Effector memory CD4-positive, alpha-beta T cell (primary cell): ENCODE data around the gene HMGN2.

Experiments
- DNase-seq, 3 donors: peaks; one replicate each; pipeline ENCODE4 v3.0.0-alpha.2; 2020
- H3K27ac ChIP-seq: 2 replicates; pipeline ENCODE4 v1.7.0; 2013; ENCODE audit warnings: mild to moderate bottlenecking, low read length, moderate library complexity; ENCODE audit not compliant: insufficient read depth, poor library complexity, severe bottlenecking
- H3K27me3 ChIP-seq: replicated peaks from 2 replicates; pipeline ENCODE4 v1.7.0; 2013; ENCODE audit warnings: mild to moderate bottlenecking, low read length; ENCODE audit not compliant: insufficient read depth, control insufficient read depth, poor library complexity, severe bottlenecking
- H3K36me3 ChIP-seq: 2 replicates; pipeline ENCODE4 v1.7.0; 2013; ENCODE audit warnings: mild to moderate bottlenecking, low read length, moderate library complexity; ENCODE audit not compliant: control insufficient read depth, insufficient read depth
- H3K4me1 ChIP-seq: 2 replicates; pipeline ENCODE4 v1.7.0; 2013; ENCODE audit warnings: low read length, mild to moderate bottlenecking; ENCODE audit not compliant: control insufficient read depth, insufficient read depth, poor library complexity, severe bottlenecking
- H3K4me3 ChIP-seq: 2 replicates; pipeline ENCODE4 v1.7.0; 2013; ENCODE audit warnings: low read length, low read depth, mild to moderate bottlenecking; ENCODE audit not compliant: insufficient read depth, poor library complexity, severe bottlenecking
- H3K9me3 ChIP-seq: 2 replicates; pipeline ENCODE4 v1.7.0; 2013; ENCODE audit warnings: mild to moderate bottlenecking, low read length, moderate library complexity; ENCODE audit not compliant: control insufficient read depth

Gene HMGN2

GRCh38 chr1:26475989-26476388 is 3.7 kb downstream of the HMGN2 start:
- no peak overlapping the region for H3K27ac ChIP-seq
- peaks cover 38% of the 10 kb centered on the region for H3K36me3 ChIP-seq
- no peak overlapping the region for H3K4me3 ChIP-seq
- DNase-seq: no peak
- peaks cover 18% of the 10 kb centered on the region for H3K4me1 ChIP-seq
- no peaks in the 10 kb centered on the region for H3K9me3 ChIP-seq
- H3K27me3 ChIP-seq: no peaks in the 10 kb centered on the region

GRCh38 chr1:26476958-26477357 is 4.7 kb downstream of the HMGN2 start:
- Histone ChIP-seq H3K36me3 (peaks cover 38% of the 10 kb centered on the region), H3K4me3 (no peak overlapping the region), H3K9me3 (no peaks in the 10 kb centered on the region), H3K27ac (no peak overlapping the region), H3K27me3 (no peaks in the 10 kb centered on the region), H3K4me1 (peaks cover 10% of the 10 kb centered on the region)
- no peak for DNase-seq

DNA sequence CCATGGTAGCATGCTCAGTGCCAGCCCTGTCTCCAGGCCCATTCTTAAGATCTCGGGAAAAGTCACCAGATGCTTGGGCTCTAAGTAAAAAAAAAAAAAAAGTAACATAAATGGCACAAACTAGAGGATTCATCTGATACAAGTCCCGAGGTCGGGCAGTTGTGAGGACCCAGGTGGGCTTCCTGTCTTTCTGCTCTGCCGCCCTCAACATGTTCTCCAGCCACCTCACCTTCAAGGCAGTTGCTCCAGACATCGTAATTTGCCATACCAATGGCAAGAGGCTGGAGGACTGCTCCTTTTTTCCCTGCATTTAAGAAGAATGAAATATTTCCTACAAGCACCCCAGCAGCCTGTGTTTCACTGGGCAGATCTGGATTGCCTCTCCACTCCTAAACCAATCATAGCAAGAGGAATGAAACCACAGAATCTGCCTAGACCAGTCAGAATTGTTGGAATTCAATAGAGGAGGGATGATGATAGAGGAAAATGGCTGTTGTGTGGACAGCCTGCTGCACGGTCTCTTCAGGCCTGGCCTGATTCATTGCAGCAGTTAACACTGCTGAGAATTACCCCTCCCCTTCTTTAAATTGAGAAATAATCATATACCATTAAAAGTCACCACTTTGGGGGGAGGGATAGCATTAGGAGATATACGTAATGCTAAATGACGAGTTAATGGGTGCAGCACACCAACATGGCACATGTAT is 5.4 kb downstream of the HMGN2 start:
- DNase-seq: no peak
- Histone ChIP-seq H3K27me3 (no peaks in the 10 kb centered on the region), H3K4me3 (no peak overlapping the region), H3K4me1 (peaks cover 9% of the 10 kb centered on the region), H3K36me3 (peaks cover 38% of the 10 kb centered on the region), H3K27ac (no peak overlapping the region), H3K9me3 (no peaks in the 10 kb centered on the region)

DNA sequence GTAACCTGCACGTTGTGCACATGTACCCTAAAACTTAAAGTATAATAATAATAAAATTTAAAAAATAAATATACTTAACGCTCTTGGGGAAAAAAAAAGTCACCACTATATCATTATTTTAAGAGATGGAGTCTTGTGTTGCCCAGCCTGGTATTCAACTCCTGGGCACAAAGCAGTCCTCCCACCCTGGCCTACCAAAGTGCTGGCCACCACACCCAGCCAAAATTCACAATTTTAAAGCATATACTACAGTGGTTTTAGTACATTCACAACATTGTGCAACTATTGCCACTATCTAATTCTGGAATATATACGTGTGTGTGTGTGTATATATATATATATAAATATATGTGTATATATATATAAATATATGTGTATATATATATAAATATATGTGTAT is 5.9 kb downstream of the HMGN2 start:
- Histone ChIP-seq H3K27me3 (no peaks in the 10 kb centered on the region), H3K4me3 (no peak overlapping the region), H3K9me3 (no peaks in the 10 kb centered on the region), H3K4me1 (peaks cover 9% of the 10 kb centered on the region), H3K36me3 (peaks cover 38% of the 10 kb centered on the region), H3K27ac (no peak overlapping the region)
- no peak for DNase-seq

DNA sequence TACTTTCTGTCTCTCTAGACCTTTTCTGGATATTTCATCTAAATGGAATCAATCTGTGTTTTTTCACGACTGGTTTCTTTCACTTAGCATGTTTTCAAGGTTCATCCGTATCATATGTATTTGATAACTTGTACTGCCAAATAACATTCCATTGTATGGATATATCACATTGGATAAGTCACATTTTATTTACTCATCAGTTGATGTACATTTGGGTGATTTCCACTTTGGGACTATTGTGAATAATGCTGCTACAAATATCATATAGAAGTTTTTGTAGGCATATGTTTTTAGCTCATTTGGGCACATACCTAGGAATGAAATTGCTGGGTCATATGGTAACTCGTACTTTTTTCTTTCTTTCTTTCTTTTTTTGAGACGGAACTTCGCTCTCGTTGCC is 6.7 kb downstream of the HMGN2 start:
- Histone ChIP-seq H3K4me1 (peaks cover under 1% of the 10 kb centered on the region), H3K9me3 (no peaks in the 10 kb centered on the region), H3K27me3 (no peaks in the 10 kb centered on the region), H3K4me3 (no peak overlapping the region), H3K36me3 (peaks cover 36% of the 10 kb centered on the region), H3K27ac (no peak overlapping the region)
- no peak for DNase-seq

DNA sequence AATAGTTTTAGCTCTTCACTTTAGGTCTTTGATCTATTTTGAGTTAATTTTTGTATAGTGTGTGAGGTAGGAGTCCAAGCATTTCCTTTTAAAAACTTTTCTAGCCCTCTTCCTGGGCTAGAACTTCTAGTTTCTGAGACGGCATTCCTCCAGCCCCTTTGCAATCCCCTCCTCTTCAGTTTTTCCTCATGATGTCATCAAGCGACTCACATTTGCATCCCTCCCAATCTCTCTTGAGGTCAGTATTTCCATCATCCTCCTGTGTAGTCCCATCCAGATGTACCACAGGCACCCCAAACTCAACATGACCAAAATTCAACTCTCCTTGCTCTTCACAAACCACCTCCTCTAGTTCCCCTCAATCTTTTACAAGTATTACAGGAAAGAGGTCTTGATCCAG is 10.7 kb downstream of the HMGN2 start:
- H3K36me3 ChIP-seq: peaks cover 5% of the 10 kb centered on the region
- no peak for DNase-seq

DNA sequence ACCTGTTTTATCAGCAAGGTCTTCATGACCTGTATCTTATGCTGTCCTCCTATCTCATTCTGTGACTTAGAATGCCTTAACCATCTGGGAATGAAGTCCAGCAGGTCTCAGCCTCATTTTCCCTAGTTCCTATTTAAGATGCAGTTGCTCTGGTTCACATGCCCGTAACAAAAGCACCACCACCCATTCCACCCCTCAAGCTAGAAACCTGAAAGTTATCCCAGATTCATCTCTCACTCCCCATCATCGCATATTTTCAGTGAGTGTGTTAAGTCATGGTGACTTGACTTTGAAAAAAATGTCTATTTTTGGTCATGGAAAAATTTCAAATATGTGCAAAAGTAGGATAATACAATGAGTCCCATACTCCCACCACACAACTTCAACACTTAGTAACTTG is 11.7 kb downstream of the HMGN2 start:
- no peak overlapping the region for H3K27ac ChIP-seq
- DNase-seq: no peak
- H3K9me3 ChIP-seq: no peaks in the 10 kb centered on the region

More for the DNA sequence above, 10.7 kb downstream of the HMGN2 start:
- Histone ChIP-seq H3K4me1 (no peaks in the 10 kb centered on the region), H3K27ac (no peak overlapping the region), H3K27me3 (no peaks in the 10 kb centered on the region), H3K4me3 (no peak overlapping the region), H3K9me3 (no peaks in the 10 kb centered on the region)

DNA sequence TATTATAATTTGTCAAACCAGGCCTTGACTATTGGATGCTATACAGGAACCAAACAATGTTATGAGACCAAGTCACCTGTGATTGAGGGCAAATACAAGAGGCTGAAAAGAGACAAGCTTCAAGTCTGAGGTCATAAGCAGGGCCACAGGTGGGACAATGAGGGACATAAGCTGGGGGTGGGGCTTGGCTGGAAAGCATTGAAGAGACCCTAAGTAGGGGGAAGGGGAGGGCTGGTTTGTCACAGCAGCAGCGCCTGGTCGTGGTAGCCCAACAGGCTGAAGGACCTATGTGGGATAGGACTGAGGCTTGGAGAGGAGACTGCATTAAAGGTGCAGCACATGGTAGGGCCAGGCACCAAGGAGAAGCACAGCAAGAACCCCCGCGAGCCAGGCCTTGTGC is 17.9 kb downstream of the HMGN2 start:
- Histone ChIP-seq H3K4me3 (no peak overlapping the region), H3K4me1 (no peaks in the 10 kb centered on the region), H3K36me3 (no peaks in the 10 kb centered on the region), H3K9me3 (no peaks in the 10 kb centered on the region), H3K27ac (no peak overlapping the region), H3K27me3 (no peaks in the 10 kb centered on the region)
- no peak for DNase-seq

More for the DNA sequence above, 11.7 kb downstream of the HMGN2 start:
- Histone ChIP-seq H3K36me3 (peaks cover 2% of the 10 kb centered on the region), H3K4me3 (no peak overlapping the region), H3K27me3 (no peaks in the 10 kb centered on the region), H3K4me1 (no peaks in the 10 kb centered on the region)

- H3K27ac ChIP-seq: no peak overlapping the region
- no peaks in the 10 kb centered on the region for H3K4me1 ChIP-seq
- no peak overlapping the region for H3K4me3 ChIP-seq
- no peak for DNase-seq
- no peaks in the 10 kb centered on the region for H3K27me3 ChIP-seq
- no peaks in the 10 kb centered on the region for H3K36me3 ChIP-seq
- no peaks in the 10 kb centered on the region for H3K9me3 ChIP-seq
These were observed 21.0 kb downstream of the HMGN2 start for GRCh38 chr1:26493267-26493666.

DNA sequence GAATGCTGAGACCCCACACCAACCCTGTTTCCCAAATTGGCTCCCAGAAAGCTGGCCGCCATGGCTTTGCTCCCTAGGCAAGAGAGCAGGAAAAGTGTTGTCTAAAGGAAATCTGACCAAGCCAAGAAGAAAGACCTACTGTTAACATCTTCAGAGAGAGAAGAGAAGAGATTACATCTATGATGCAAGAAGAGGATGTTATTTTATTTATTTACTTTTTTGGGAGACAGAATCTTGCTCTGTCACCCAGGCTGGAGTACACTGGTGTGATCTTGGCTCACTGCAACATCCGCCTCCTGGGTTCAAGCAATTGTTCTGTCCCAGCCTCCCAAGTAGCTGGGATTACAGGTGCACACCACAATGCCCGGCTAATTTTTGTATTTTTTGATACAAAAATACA is 21.7 kb downstream of the HMGN2 start:
- Histone ChIP-seq H3K27ac (no peak overlapping the region), H3K9me3 (no peaks in the 10 kb centered on the region), H3K4me3 (no peak overlapping the region), H3K36me3 (no peaks in the 10 kb centered on the region), H3K4me1 (no peaks in the 10 kb centered on the region), H3K27me3 (no peaks in the 10 kb centered on the region)
- no peak for DNase-seq
